Progenitor cell of endocrine pancreas (in vitro differentiated cells): ENCODE results near the gene ELMOD3. TPM values are rescaled to one million over a fixed set of nuclear protein-coding genes. Genes with fewer than 3 reads are reported as not detected.

Experiments
- DNase-seq: peaks from one replicate; pipeline ENCODE4 v3.0.0; 2021; ENCODE audit warnings: low spot score; ENCODE audit not compliant: unreplicated experiment
- H3K27ac Mint-ChIP-seq: 2 replicates; pipeline ENCODE4 v1.8.0; 2021; ENCODE audit warnings: mild to moderate bottlenecking, moderate library complexity, mixed read lengths
- H3K27me3 Mint-ChIP-seq: 2 replicates; pipeline ENCODE4 v1.8.0; 2021; ENCODE audit warnings: mixed read lengths
- H3K36me3 Mint-ChIP-seq: 2 replicates; pipeline ENCODE4 v1.8.0; 2022; ENCODE audit warnings: mixed read lengths; ENCODE audit not compliant: insufficient read depth
- H3K4me1 Mint-ChIP-seq: 2 replicates; pipeline ENCODE4 v1.8.0; 2021; ENCODE audit warnings: low read depth, mixed read lengths
- H3K4me3 Mint-ChIP-seq: 2 replicates; pipeline ENCODE4 v1.8.0; 2021; ENCODE audit warnings: low read depth, mild to moderate bottlenecking, moderate library complexity, mixed read lengths
- H3K9me3 Mint-ChIP-seq: 2 replicates; pipeline ENCODE4 v1.8.0; 2021; ENCODE audit warnings: low read depth, mixed read lengths
- CTCF ChIP-seq: fragments of 200-600 bp; sonication (generic); IDR thresholded peaks from one replicate; pipeline ENCODE4 v1.5.0; 2021; ENCODE audit warnings: antibody characterized with exemption, mild to moderate bottlenecking; ENCODE audit not compliant: unreplicated experiment
- total RNA-seq: library from RNA; stranded (reverse); gene quantifications from 2 replicates; pipeline ENCODE4 v1.2.1, GENCODE V29; 2021

The ELMOD3 gene
- total RNA-seq, 1 donor from 2014 or later, result 25.6 TPM

GRCh38 chr2:85433511-85434089 is 79.0 kb downstream of the ELMOD3 start:
- Mint-ChIP-seq H3K27me3 (no peaks in the 10 kb centered on the region), H3K9me3 (no peaks in the 10 kb centered on the region), H3K4me3 (no peak overlapping the region), H3K27ac (peak overlapping the region; percentile 37), H3K36me3 (no peaks in the 10 kb centered on the region), H3K4me1 (peaks cover 9% of the 10 kb centered on the region)
- TF ChIP-seq CTCF, result no peak
- DNase-seq, result no peak

GRCh38 chr2:85434696-85435095 is 80.1 kb downstream of the ELMOD3 start:
- Mint-ChIP-seq H3K27me3 (no peaks in the 10 kb centered on the region), H3K4me3 (no peak overlapping the region), H3K4me1 (peaks cover 14% of the 10 kb centered on the region), H3K9me3 (no peaks in the 10 kb centered on the region), H3K27ac (no peak overlapping the region), H3K36me3 (no peaks in the 10 kb centered on the region)
- no peak for TF ChIP-seq CTCF
- DNase-seq, result no peak

- peaks cover 14% of the 10 kb centered on the region for H3K4me1 Mint-ChIP-seq
- no peaks in the 10 kb centered on the region for H3K9me3 Mint-ChIP-seq
- DNase-seq, result no peak
- H3K4me3 Mint-ChIP-seq, result no peak overlapping the region
- H3K36me3 Mint-ChIP-seq, result no peaks in the 10 kb centered on the region
- H3K27ac Mint-ChIP-seq, result no peak overlapping the region
- no peaks in the 10 kb centered on the region for H3K27me3 Mint-ChIP-seq
- TF ChIP-seq CTCF, result no peak
These were observed 80.8 kb downstream of the ELMOD3 start for GRCh38 chr2:85435220-85435958.

GRCh38 chr2:85435981-85436835 is 81.6 kb downstream of the ELMOD3 start:
- Mint-ChIP-seq H3K9me3 (no peaks in the 10 kb centered on the region), H3K4me1 (peaks cover 14% of the 10 kb centered on the region), H3K27ac (peak overlapping the region; percentile 91), H3K4me3 (no peak overlapping the region), H3K27me3 (no peaks in the 10 kb centered on the region), H3K36me3 (no peaks in the 10 kb centered on the region)
- no peak for DNase-seq
- peak; percentile 32 for TF ChIP-seq CTCF

- H3K4me1 Mint-ChIP-seq, result peaks cover 14% of the 10 kb centered on the region
- H3K27me3 Mint-ChIP-seq, result no peaks in the 10 kb centered on the region
- H3K27ac Mint-ChIP-seq, result peak overlapping the region; percentile 91
- no peaks in the 10 kb centered on the region for H3K36me3 Mint-ChIP-seq
- no peaks in the 10 kb centered on the region for H3K9me3 Mint-ChIP-seq
- H3K4me3 Mint-ChIP-seq, result peak overlapping the region; percentile 46
- no peak for DNase-seq
- TF ChIP-seq CTCF, result no peak
These were observed 82.4 kb downstream of the ELMOD3 start for GRCh38 chr2:85436836-85437487.
